ENCODE measurements around the gene RPN2.

RPN2 gene

GRCh38 chr20:37271421-37271768 lies 92.3 kb downstream of the RPN2 start:
- no peak for DNase-seq

GRCh38 chr20:37273988-37274387 lies 94.9 kb downstream of the RPN2 start:
- peak; percentile 14 for DNase-seq

GRCh38 chr20:37274851-37275524 lies 95.9 kb downstream of the RPN2 start:
- DNase-seq = peak; percentile 84

- peak; percentile 20 for DNase-seq
Observed at GRCh38 chr20:37276494-37277252, 97.5 kb downstream of the RPN2 start.

- DNase-seq = no peak
Observed at GRCh38 chr20:37277253-37277593, 98.1 kb downstream of the RPN2 start.

- DNase-seq = no peak
Observed at GRCh38 chr20:37278966-37279590, 99.9 kb downstream of the RPN2 start.

- DNase-seq = no peak
Observed at GRCh38 chr20:37279820-37280219, 100.7 kb downstream of the RPN2 start.

- no peak for DNase-seq
Observed at GRCh38 chr20:37280403-37280802, 101.3 kb downstream of the RPN2 start.

GRCh38 chr20:37282556-37282955 lies 103.4 kb downstream of the RPN2 start:
- peak; percentile 13 for DNase-seq

- no peak for DNase-seq
Observed at GRCh38 chr20:37283530-37284195, 104.5 kb downstream of the RPN2 start.

- DNase-seq = no peak
Observed at GRCh38 chr20:37284691-37285161, 105.6 kb downstream of the RPN2 start.

GRCh38 chr20:37285664-37286374 lies 106.7 kb downstream of the RPN2 start:
- DNase-seq = no peak

- DNase-seq = peak; percentile 54
Observed at GRCh38 chr20:37288091-37288490, 109.0 kb downstream of the RPN2 start.

- no peak for DNase-seq
Observed at GRCh38 chr20:37290158-37290810, 111.2 kb downstream of the RPN2 start.
